Activated CD4-positive, alpha-beta T cell treated with anti-CD3 and anti-CD28 coated beads, Interleukin-10, Interleukin-2, amounts not matched to agents 100 ng/mL and 50 ng/mL, durations not matched to agents 16 hours and 8 hours (primary cell): ENCODE data around the gene RBMS3.
"Not testable (repeated sequence)": the region's sequence is repeated elsewhere in the genome, so short reads cannot be mapped to it uniquely, and the experiment has no call there.

Source experiments
- DNase-seq: peaks from one replicate; pipeline ENCODE4 v3.0.0-alpha.2; 2020

RBMS3 gene

GRCh38 chr3:29345516-29346300 lies 64.8 kb downstream of the RBMS3 start:
- no peak for DNase-seq

- DNase-seq, result no peak
These were observed 66.0 kb downstream of the RBMS3 start for GRCh38 chr3:29346828-29347227.

- DNase-seq, result no peak
These were observed 66.5 kb downstream of the RBMS3 start for GRCh38 chr3:29347412-29347811.

GRCh38 chr3:29348316-29348715 lies 67.4 kb downstream of the RBMS3 start:
- DNase-seq, result no peak

- no peak for DNase-seq
These were observed 68.2 kb downstream of the RBMS3 start for GRCh38 chr3:29349049-29349448.

- DNase-seq, result no peak
These were observed 72.9 kb downstream of the RBMS3 start for GRCh38 chr3:29353807-29354206.

GRCh38 chr3:29354894-29355293 lies 74.0 kb downstream of the RBMS3 start:
- DNase-seq, result no peak

- no peak for DNase-seq
These were observed 75.2 kb downstream of the RBMS3 start for GRCh38 chr3:29356062-29356461.

GRCh38 chr3:29360289-29360688 lies 79.4 kb downstream of the RBMS3 start:
- DNase-seq, result not testable (repeated sequence)

GRCh38 chr3:29363110-29363509 lies 82.2 kb downstream of the RBMS3 start:
- DNase-seq, result no peak

GRCh38 chr3:29370021-29370420 lies 89.2 kb downstream of the RBMS3 start:
- DNase-seq, result no peak

GRCh38 chr3:29370476-29371420 lies 89.9 kb downstream of the RBMS3 start:
- DNase-seq, result no peak

- DNase-seq, result no peak
These were observed 92.3 kb downstream of the RBMS3 start for GRCh38 chr3:29373131-29373680.

- DNase-seq, result no peak
These were observed 93.4 kb downstream of the RBMS3 start for GRCh38 chr3:29374226-29374625.

- DNase-seq, result no peak
These were observed 98.2 kb downstream of the RBMS3 start for GRCh38 chr3:29379097-29379496.

- DNase-seq, result no peak
These were observed 100.7 kb downstream of the RBMS3 start for GRCh38 chr3:29381595-29381994.

GRCh38 chr3:29382409-29382808 lies 101.5 kb downstream of the RBMS3 start:
- no peak for DNase-seq

- no peak for DNase-seq
These were observed 102.0 kb downstream of the RBMS3 start for GRCh38 chr3:29382845-29383244.

GRCh38 chr3:29384640-29385039 lies 103.8 kb downstream of the RBMS3 start:
- DNase-seq, result no peak

- no peak for DNase-seq
These were observed 104.4 kb downstream of the RBMS3 start for GRCh38 chr3:29385046-29385830.

- no peak for DNase-seq
These were observed 108.5 kb downstream of the RBMS3 start for GRCh38 chr3:29389362-29389761.

GRCh38 chr3:29392625-29393388 lies 111.9 kb downstream of the RBMS3 start:
- DNase-seq, result no peak
